ENCODE data around the gene NFE2. TPM values are rescaled to one million over a fixed set of nuclear protein-coding genes. Genes with fewer than 3 reads are reported as not detected.
"Not testable (repeated sequence)": the region's sequence is repeated elsewhere in the genome, so short reads cannot be mapped to it uniquely, and the experiment has no call there.

The NFE2 gene
- total RNA-seq, 1 donor from 2014 or later, result 0.65 TPM

DNA sequence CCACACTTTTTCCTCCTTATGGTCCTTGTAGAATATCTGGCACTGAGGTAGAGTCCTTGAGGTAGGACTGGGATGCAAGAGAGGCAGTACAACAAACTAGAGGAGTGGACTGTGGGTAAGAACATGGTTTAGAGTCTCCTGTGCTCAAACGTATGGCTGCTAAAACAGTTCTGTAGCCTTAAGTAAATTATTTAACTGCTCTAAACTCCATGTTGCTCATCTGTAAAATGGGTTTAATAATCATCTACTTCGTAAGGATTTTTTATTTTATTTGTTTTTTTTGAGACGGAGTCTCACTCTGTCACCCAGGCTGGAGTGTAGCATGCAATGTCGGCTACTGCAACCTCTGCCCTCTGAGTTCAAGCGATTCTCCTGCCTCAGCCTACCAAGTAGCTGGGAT, 20.5 kb upstream of the NFE2 start:
- Mint-ChIP-seq H3K4me1 (ENCODE audit: unreplicated experiment) (peaks cover 12% of the 10 kb centered on the region), H3K9me3 (no peaks in the 10 kb centered on the region)

GRCh38 chr12:54312309-54312708, 11.5 kb upstream of the NFE2 start:
- H3K27ac Mint-ChIP-seq; H3K4me3 Mint-ChIP-seq; H3K27me3 Mint-ChIP-seq; DNase-seq (ENCODE audit: extremely low spot score, unreplicated experiment); H3K36me3 Mint-ChIP-seq; H3K9me3 Mint-ChIP-seq; H3K4me1 Mint-ChIP-seq (ENCODE audit: unreplicated experiment): not testable (repeated sequence)

More for the DNA sequence above, 20.5 kb upstream of the NFE2 start:
- DNase-seq (ENCODE audit: extremely low spot score, unreplicated experiment), result no peak
- Mint-ChIP-seq H3K4me3 (no peak overlapping the region), H3K27ac (no peak overlapping the region), H3K36me3 (peaks cover 5% of the 10 kb centered on the region), H3K27me3 (peaks cover 3% of the 10 kb centered on the region)
- TF ChIP-seq, protein P1, sequence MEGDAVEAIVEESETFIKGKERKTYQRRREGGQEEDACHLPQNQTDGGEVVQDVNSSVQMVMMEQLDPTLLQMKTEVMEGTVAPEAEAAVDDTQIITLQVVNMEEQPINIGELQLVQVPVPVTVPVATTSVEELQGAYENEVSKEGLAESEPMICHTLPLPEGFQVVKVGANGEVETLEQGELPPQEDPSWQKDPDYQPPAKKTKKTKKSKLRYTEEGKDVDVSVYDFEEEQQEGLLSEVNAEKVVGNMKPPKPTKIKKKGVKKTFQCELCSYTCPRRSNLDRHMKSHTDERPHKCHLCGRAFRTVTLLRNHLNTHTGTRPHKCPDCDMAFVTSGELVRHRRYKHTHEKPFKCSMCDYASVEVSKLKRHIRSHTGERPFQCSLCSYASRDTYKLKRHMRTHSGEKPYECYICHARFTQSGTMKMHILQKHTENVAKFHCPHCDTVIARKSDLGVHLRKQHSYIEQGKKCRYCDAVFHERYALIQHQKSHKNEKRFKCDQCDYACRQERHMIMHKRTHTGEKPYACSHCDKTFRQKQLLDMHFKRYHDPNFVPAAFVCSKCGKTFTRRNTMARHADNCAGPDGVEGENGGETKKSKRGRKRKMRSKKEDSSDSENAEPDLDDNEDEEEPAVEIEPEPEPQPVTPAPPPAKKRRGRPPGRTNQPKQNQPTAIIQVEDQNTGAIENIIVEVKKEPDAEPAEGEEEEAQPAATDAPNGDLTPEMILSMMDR (conservative IDR thresholded peaks at IDR 0.05), result no peak

- Mint-ChIP-seq H3K27ac (no peak overlapping the region), H3K4me1 (ENCODE audit: unreplicated experiment) (no peaks in the 10 kb centered on the region), H3K4me3 (no peak overlapping the region), H3K36me3 (no peaks in the 10 kb centered on the region), H3K27me3 (no peaks in the 10 kb centered on the region), H3K9me3 (no peaks in the 10 kb centered on the region)
- no peak for DNase-seq (ENCODE audit: extremely low spot score, unreplicated experiment)
- TF ChIP-seq, protein P1 (conservative IDR thresholded peaks at IDR 0.05), result no peak
These were observed 10.2 kb upstream of the NFE2 start for GRCh38 chr12:54311051-54311450.

DNA sequence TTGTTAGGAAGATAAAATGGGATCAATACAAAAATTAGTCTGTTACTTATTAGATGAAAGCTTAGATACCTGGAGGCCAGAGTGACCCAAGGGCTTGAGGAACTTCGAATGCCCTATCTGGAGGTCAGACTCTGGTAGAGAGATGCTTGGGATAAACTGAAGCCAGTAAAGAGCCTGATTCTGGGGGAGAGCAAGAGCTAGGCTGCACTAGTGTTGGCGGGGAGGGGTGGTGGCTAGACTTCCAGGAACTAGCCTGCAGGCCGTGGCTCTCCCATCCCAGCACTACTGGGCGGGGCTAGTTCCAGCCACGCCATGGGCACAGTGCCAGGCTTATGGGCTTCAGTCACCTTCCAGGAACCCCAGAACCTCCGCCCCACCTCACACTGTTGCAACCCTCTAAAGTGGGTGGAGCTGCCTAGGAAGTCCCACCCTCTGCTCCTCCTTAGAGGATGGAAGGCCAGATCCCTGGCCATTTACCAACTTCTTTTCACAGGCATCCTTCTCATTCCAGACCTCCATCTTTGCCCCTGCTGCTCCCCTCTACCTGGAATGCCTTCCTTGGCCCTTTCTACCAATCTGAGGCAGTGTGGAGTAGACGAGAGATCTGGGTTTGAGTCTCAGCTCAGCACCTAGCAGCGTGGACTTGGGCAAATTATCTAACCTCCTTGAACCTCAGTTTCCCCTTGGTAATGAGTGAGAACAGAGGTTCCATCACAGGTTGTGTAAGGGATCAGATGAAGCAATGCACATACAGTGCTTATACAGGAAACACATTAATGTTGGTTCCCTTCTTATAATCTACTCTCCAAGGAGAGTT, 6.3 kb upstream of the NFE2 start:
- H3K27ac Mint-ChIP-seq, result no peak overlapping the region
- peaks cover 8% of the 10 kb centered on the region for H3K4me1 Mint-ChIP-seq (ENCODE audit: unreplicated experiment)
- peaks cover 9% of the 10 kb centered on the region for H3K27me3 Mint-ChIP-seq
- H3K36me3 Mint-ChIP-seq, result no peaks in the 10 kb centered on the region
- TF ChIP-seq, protein P1 (conservative IDR thresholded peaks at IDR 0.05), result no peak
- H3K4me3 Mint-ChIP-seq, result no peak overlapping the region
- DNase-seq (ENCODE audit: extremely low spot score, unreplicated experiment), result no peak
- no peaks in the 10 kb centered on the region for H3K9me3 Mint-ChIP-seq

- TF ChIP-seq, protein P1 (conservative IDR thresholded peaks at IDR 0.05), result no peak
- H3K4me1 Mint-ChIP-seq (ENCODE audit: unreplicated experiment), result peaks cover 29% of the 10 kb centered on the region
- DNase-seq (ENCODE audit: extremely low spot score, unreplicated experiment), result no peak
- H3K27ac Mint-ChIP-seq, result no peak overlapping the region
- no peak overlapping the region for H3K4me3 Mint-ChIP-seq
- H3K9me3 Mint-ChIP-seq, result no peaks in the 10 kb centered on the region
- H3K27me3 Mint-ChIP-seq, result peaks cover 18% of the 10 kb centered on the region
- H3K36me3 Mint-ChIP-seq, result no peaks in the 10 kb centered on the region
These were observed 3.5 kb upstream of the NFE2 start for GRCh38 chr12:54304187-54304810.

DNA sequence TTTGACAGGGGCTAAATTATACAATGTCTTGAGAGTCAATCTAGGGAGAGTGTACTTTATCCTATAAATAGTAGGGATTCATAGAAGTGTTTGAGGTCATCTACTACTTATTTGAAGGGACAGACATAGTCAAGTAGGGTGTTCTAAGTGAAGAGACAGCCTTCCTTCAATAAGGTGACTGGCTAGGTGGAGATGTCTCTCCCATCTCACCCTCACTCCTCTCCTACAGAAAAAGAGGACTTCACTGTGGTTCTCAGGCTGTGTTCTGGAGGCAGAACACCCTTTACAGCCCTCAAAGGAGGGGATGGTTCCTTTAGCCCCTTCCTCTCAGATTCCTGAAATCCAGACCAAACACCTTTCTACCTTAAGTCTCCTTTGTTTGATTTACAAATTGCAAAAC, 2.8 kb upstream of the NFE2 start:
- Mint-ChIP-seq H3K36me3 (no peaks in the 10 kb centered on the region), H3K9me3 (no peaks in the 10 kb centered on the region), H3K4me3 (no peak overlapping the region), H3K27me3 (peaks cover 21% of the 10 kb centered on the region), H3K27ac (no peak overlapping the region), H3K4me1 (ENCODE audit: unreplicated experiment) (peaks cover 29% of the 10 kb centered on the region)
- no peak for DNase-seq (ENCODE audit: extremely low spot score, unreplicated experiment)
- TF ChIP-seq, protein P1 (conservative IDR thresholded peaks at IDR 0.05), result no peak
